KBM-7 (cell line): Measurements from ENCODE around the gene RPS23.
"Not testable (repeated sequence)": the region's sequence is repeated elsewhere in the genome, so short reads cannot be mapped to it uniquely, and the experiment has no call there.

Source experiments
- DNase-seq: peaks from one replicate; pipeline ENCODE4 v3.0.0-alpha.2; 2015
- in situ Hi-C: fragments of 300-500 bp; cut with MboI; formaldehyde crosslinking; loops from 2 replicates; pipeline ENCODE4 v1.14.3; 2020; ENCODE audit warnings: low sequenced_read_pairs, low pct_unique_long_range_greater_than_20kb, mixed read lengths

Gene RPS23

DNA sequence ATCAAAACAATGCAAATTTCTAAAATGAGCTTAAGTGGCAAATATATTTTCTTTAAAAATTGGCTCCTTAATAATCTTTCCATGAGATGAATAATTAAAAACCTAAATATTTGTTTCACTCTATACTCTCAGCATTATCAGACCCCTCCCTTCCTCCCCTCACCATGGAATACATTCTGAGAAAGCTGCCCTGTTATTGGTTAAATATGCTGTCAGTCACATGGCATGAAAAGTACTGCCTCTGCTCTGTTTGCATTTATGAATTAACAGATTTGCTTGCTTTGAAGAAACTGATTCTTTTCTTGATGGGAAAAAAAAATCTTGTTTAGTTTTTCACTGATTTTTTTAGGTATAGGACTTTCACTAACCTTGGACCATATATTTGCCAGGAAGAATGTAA lies 17.0 kb upstream of the RPS23 start:
- DNase-seq = no peak

GRCh38 chr5:82291420-82291819 lies 13.3 kb upstream of the RPS23 start:
- no peak for DNase-seq
- in situ Hi-C loops = no loop called here

More for the DNA sequence above, 17.0 kb upstream of the RPS23 start:
- in situ Hi-C loops = no loop called here

DNA sequence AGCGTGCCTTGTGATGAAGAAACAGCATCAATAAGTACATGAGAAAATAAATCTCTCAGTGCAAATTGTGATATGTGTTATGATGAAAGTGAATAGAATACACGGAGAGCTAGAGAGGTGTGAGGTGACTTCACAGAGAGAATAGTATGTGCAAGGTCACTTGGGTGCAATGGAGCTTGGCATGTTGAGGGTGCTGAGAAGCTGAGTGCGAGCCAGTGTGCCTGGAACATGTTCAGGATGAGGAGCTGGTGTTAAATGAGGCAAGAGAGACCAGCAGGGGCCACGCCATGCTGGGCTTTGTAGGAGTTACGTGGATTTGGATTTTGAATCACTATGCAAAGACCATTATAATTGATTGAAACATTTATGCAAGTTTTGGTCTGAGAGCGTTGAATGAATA lies 12.8 kb upstream of the RPS23 start:
- no peak for DNase-seq
- in situ Hi-C loops = no loop called here

DNA sequence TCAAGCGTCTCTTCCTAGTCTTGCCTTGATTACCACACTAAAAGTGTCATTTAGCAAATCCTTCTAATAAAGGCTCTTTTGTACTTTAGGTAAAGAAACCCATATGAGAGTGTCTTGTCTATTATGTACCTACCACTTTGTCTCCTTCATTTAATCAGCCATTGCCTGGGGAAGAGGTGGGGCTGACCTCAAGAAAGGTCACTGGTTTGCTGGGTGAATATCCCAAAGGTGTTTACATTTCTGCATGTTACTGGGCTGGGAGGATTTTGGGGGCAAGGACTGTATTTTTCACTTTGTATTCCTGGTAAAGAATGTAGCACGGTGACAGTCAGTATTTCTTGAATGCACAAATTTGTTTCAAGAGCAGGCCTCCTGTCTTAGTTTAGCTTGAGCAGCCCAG lies 11.9 kb upstream of the RPS23 start:
- DNase-seq = no peak
- in situ Hi-C loops = no loop called here

DNA sequence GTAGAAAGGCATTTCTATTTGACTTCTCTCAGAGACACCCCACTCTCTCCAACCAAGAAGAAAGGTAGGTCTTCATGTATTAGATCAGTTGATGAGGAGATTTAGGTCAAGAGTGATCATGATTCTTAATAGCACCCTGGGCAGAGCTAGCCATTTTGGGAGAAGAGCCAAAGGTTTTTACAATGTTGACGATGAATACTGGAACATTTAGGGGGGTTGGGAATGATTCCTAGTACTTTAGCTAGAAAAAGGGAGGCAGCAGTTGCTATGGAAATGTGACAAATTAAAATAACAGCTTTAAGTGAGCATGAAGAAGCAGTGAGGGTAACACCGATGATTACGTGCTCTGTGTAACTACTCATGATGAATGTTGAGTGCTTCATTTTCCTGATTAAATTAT lies 9.5 kb upstream of the RPS23 start:
- in situ Hi-C loops = no loop called here
- no peak for DNase-seq

DNA sequence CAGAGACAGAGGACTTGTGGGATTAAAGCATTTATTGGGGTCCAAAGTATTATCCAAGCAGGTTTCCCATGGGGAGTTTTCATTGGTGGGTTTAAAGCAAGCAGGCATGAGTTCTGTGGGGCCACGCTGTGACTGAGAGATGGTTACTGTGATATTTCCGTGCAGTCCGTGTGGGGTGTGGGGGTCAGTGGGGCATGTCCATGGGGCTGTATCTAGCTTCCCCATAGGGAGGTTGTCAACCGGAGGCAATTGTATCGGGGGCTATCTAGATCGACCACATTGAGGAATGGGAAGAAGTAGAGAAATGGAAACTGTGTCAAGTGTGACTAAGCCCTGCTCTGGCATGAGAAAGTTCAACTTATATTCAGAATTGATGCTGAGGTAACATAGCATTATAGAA lies 7.1 kb upstream of the RPS23 start:
- in situ Hi-C loops = no loop called here
- no peak for DNase-seq

GRCh38 chr5:82283893-82284292 lies 5.7 kb upstream of the RPS23 start:
- in situ Hi-C loops = no loop called here
- DNase-seq = no peak

- DNase-seq = no peak
- in situ Hi-C loops = no loop called here
Observed at GRCh38 chr5:82278711-82279370, 687 bp upstream of the RPS23 start.

DNA sequence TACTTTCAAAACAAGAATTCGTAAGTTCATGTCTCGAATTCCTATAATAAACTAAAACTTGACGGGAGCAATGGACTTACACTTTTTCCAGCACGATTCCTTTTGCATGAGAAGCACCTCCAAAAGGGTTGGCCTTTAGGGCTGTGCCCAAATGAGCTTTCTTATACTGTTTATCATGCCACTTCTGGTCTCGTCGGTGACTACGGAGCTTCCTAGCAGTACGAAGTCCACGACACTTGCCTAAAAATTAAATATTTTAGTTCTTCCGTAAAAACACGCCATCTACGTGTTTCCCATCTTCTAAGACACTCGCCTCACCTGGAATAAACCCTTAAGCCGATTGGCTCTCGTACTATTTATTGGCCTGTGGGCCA lies 554 bp downstream of the RPS23 start:
- in situ Hi-C loops = no loop called here
- peak; percentile 47 for DNase-seq

DNA sequence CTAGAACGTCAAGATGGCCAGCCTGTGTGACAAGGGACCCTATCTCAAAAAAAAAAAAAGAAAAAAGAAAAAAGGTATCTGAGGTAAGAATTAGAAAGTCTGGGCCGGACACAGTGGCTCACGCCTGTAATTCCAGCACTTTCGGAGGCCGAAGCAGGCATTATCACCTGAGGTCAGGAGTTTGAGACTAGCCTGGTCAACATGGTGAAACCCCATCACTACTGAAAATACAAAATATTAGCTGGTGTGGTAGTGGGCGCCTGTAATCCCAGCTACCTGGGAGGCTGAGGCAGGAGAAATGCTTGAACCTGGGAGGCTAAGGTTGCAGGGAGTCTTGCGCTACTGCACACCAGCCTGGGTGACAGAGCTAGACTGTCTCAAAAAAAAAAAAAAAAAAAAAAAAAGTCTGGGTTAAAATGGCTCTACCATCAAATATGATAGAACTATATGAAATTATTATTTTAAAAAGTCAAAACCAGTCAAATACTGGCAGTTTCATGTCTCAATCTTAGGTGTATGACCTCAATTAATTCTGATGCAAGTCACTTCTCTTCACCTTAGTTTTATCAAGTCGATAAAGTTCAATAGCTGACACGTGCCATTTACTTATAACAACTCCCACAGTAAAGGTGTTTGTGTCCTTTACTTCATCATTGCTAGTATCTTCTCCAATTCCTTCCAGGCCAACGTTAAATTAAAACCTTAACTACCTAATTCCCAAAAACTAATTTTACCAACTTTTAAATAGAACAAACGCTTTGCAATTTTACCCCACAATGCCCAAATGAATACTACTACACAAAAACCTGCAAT lies 1.1 kb downstream of the RPS23 start:
- DNase-seq = peak; percentile 28
- in situ Hi-C loops = no loop called here

GRCh38 chr5:82275216-82275664 lies 2.9 kb downstream of the RPS23 start:
- DNase-seq = no peak
- in situ Hi-C loops = no loop called here

GRCh38 chr5:82274343-82275211 lies 3.6 kb downstream of the RPS23 start:
- DNase-seq = peak; percentile 41

DNA sequence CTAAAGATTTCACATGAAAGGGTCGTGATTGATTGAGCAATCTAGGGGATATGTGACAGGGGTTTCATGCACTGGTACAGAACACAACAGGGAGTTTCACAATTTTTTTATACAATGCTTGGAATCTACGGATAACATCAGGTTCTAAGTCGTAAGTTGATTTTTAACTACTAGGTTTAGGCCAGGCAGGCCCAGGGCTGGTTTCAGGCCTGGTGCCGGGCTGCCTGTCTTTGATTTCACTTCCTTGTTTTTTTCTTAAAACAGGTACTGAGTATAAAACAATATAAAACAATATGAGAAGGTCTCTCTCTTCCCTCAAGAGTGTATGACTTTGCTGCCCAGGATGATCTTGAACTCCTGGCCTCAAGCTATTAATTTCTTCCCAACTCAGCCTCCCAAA lies 4.7 kb downstream of the RPS23 start:
- DNase-seq = peak; percentile 35
- in situ Hi-C loops = not testable (repeated sequence)

More at GRCh38 chr5:82274343-82275211, 3.6 kb downstream of the RPS23 start:
- in situ Hi-C loops = no loop called here

DNA sequence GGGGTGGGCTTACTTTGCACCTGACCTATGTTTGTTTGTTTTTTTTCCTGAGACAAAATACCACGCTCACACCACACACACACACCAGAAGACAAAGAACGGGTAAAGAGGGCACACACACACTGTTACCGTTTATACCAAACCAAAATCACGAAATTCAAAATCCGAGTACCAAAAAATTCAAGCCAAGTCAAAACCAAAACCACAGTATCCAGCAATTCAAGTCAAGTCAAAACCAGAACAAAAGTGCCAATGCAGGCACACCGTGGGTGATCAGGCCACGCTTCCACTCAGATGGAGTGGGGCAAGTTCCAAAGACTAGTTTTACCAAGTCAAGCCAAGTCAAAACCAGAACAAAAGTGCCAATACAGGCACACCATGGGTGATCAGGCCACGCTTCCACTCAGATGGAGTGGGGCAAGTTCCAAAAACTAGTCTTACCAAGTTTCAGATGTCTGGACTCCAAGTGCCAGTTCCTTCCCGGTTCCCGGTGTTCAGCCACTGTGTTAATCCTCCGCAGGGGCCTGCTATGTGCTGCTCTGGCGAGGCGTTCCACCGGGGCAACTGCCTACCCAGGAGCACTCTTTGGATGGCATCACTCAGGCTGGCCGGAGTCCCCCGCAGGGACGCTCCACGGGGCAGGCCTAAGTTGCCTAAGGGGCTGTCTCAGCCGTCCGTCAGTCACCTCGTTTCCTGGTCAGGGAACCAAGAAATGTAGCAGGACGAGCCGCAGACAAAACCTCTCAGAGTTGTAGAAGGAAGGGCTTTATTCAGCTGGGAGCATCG lies 5.4 kb downstream of the RPS23 start:
- not testable (repeated sequence) for DNase-seq

DNA sequence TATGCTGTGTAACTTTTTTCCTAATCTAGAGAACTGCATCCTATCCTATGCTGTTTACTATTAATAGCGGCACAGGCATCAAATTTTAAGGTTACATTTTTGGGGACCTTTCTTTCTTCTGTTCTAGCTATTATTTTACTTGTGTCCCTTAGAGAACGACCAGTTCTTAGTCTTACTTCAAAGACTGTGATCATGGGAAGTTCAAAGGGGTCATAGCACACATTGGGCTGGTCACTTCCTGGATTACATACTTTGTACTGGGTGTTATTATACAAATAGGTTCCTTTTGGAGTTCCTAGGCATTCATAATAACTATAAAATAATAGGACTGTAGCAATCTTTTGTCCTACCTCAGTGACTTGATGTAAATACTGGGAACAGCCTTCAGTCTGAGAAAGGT lies 8.8 kb downstream of the RPS23 start:
- in situ Hi-C loops, DNase-seq: not testable (repeated sequence)

More for the DNA sequence above, 5.4 kb downstream of the RPS23 start:
- in situ Hi-C loops = not testable (repeated sequence)

DNA sequence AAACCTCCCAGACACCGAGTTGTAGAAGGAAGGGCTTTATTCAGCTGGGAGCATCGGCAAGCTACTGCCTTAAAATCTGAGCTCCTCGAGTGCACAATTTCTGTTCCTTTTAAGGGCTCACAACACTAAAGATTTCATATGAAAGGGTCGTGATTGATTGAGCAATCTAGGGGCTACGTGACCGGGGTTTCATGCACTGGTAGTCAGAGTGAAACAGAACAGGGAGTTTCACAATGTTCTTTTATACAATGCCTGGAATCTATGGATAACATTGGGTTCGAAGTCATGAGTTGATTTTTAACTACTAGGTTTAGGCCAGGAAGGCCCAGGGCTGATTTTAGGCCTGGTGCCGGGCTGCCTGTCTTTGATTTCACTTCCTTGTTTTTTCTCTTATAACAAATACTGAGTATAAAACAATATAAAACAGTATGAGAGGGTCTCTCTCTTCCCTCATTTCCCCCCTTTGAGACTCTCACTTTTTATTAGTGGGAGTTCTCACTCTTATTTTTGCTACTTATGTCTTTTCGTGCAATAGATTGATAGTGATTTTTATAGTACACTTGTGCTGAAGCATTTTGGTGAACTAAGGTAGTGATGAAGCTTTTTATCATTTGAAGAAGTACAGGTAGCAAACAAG lies 10.7 kb downstream of the RPS23 start:
- in situ Hi-C loops, DNase-seq: not testable (repeated sequence)

GRCh38 chr5:82265047-82265446 lies 13.1 kb downstream of the RPS23 start:
- in situ Hi-C loops = no loop called here
- DNase-seq = no peak

DNA sequence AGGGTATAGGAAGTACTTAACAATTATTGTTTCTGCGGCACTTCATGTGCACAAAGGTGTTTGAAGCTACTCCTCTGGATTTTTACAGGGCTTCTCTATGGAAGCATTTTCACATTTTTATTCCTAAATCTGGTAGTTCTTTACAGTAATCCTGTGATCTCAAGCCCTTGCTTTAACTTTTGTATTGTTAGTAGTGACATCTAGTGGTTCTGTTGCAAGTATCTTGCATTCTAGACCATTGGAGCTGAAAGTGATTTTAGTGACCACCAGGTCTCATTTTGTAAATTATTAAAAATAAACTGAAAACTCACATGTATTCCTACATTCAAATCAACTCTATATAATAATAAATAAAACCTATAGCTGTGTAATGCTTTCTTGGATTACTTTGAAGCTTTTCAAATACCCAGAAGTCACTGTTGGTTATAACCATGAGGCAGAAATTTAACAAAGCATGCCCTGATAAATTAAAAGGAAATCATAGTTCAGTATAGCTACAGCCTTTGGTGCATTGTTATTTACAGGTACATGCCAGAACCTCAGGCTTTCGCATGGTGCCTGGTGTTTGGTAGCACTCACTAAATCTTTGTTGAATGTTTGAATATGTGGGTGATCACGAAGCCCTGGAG lies 18.9 kb downstream of the RPS23 start:
- in situ Hi-C loops = no loop called here
- peak; percentile 47 for DNase-seq
